Epithelial cell of proximal tubule (primary cell): ENCODE results near the gene EXOC7. TPM values are rescaled to one million over a fixed set of nuclear protein-coding genes. Genes with fewer than 3 reads are reported as not detected.

ENCODE experiments used
- DNase-seq: peaks from one replicate; pipeline ENCODE4 v3.0.0-alpha.2; 2011; ENCODE audit warnings: low read depth
- H3K4me3 ChIP-seq: 2 replicates; pipeline ENCODE4 v1.5.1; 2011; ENCODE audit warnings: low read depth, mild to moderate bottlenecking, low read length
- CTCF ChIP-seq: conservative IDR thresholded peaks from 2 replicates; pipeline ENCODE4 v1.5.1; 2012; ENCODE audit warnings: low read depth, mild to moderate bottlenecking, low read length
- total RNA-seq: library from RNA; depleted of rRNA; stranded (reverse); fragments of >200 nt; gene quantifications from 2 replicates; pipeline ENCODE4 v1.2.3, GENCODE V29; 2015

Gene EXOC7
- total RNA-seq, 1 donor from 2014 or later = 39.6 TPM

- no peak overlapping the region for H3K4me3 ChIP-seq
- no peak for DNase-seq
- TF ChIP-seq CTCF = no peak
Observed at GRCh38 chr17:76039121-76039520, 64.5 kb downstream of the EXOC7 start.

DNA sequence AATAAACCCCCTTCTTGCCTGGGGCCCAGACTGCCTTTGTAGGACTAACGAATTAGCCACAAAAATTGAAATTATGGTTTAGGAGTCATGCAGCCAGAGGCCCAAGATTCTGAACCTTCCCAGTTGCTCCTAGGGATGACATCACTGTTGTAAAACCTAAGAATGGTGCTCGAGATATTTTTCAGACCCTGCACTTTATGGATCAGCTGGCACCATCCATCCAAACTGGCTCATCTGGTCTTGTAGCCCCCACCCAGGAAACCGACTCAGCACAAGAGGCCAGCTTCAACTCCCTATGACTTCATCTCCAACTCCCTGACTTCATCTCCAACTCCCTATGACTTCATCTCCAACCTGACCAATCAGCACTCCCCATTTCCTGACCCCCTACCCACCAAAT, 65.5 kb downstream of the EXOC7 start:
- H3K4me3 ChIP-seq = no peak overlapping the region
- no peak for TF ChIP-seq CTCF
- no peak for DNase-seq

DNA sequence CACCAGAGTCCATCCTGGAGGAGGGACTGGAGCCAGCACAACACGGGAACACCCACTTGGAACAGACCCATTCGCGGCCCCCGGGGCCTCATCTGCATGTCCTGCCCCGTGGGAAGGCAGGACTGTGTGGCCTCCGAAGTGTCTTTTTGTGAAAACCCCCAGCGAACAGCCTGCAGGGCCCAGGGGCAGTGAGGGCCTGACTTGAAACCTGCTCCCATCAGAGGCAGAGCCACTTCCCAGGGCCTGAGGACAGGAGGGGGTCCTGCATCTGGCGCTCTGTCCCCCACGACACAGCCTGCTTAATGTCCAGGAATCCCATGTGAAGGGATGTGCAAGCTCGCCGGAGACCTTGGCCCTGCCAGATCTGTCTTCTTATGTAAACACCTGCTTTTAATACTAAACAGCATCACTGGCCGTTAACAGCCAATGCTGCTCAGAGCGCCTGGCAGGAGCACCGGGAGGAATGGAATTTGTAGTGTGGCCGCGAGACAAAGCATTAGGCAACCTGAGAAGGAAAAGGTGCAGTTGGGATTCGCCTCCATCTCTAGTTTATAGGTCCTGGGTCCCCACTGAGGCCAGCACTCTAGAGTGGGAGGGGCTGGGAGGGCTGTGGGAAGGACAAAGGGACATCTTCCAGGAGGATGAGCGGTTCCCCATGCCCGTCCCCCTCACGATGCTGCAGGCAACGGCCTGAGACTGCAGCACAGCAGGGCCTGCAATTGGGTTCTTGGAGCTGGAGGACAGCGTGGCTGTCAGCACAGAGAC, 66.9 kb downstream of the EXOC7 start:
- no peak overlapping the region for H3K4me3 ChIP-seq
- no peak for DNase-seq
- no peak for TF ChIP-seq CTCF

DNA sequence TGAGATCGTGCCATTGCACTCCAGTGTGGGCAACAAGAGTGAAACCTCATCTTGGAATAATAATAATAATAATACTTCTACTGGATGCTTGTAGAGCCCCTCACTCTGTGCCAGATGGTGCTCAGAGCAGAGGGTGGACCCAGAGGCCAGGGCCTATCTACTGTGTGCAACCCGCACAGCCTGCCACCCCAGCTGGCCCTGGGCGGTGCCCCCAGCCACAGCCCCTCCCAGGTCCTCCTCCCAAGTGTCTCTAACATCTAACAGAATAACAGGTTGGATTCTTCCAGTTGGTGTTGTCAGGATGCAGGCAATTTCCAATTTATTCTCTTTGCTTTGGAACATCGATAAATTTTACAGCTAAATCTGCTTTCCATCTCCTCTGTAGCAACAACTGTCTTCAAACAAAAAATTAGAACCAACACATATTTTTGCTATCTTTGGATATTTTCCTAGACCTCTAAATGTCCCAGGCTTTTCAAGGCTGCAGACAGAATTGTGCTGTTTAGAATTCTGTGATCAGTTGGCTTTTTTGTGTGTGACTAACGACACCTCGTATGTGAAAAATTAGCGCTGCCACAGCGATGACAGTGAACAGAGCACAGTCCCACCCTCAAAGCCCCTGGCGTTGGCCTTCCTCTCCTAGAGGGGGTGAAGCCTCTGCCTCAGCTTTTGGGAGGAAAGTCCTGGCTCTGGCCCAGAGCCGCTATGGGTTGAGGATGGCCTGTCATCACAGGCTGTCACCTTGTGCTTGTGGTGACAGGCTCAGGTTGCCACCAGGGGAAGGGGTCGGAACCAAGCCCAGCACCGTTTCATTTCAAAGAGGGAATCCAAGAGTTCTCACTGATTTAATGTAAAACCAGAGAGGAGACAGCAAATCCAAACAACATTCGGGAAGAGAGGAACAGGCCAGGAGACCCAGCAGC, 68.9 kb downstream of the EXOC7 start:
- no peak overlapping the region for H3K4me3 ChIP-seq
- no peak for DNase-seq
- no peak for TF ChIP-seq CTCF

DNA sequence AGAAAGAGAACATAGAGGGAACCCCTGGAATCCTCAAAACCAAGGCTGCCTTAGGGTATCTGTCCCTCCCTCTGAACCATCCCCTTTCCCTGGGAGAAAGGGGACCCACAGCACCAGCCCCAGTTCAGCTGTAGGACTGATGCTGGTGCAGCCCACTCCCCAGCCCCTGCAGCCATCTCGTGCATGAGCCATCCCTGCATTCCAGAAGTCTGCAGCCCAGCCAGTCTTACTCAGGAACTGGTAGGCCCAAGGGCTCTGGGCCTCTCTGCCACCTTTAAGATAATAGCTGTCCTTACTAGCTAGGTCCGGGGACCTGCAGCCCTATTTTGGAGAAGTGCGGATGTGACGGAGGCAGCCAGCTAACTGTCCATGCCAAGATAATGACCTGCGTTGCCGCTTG, 70.4 kb downstream of the EXOC7 start:
- H3K4me3 ChIP-seq = no peak overlapping the region
- no peak for DNase-seq
- TF ChIP-seq CTCF = no peak

GRCh38 chr17:76032780-76033108, 70.8 kb downstream of the EXOC7 start:
- H3K4me3 ChIP-seq = no peak overlapping the region
- DNase-seq = no peak
- TF ChIP-seq CTCF = no peak
